Lower leg skin (tissue), 3 donors: ENCODE measurements around the gene ABHD17A.
A peak's percentile ranks its signal among the peaks of the same experiment; 100 is the strongest.

Source experiments
- POLR2A ChIP-seq, 2 donors: fragments of 450-650 bp; IDR thresholded peaks; one replicate each; pipeline ENCODE4 v1.6.1; 2016 to 2017; ENCODE audit warnings: antibody characterized with exemption in 2 of 2, mild to moderate bottlenecking in 1 of 2, moderate library complexity in 1 of 2
- TF ChIP-seq, protein P1 (sequence below), 3 donors: fragments of 450-650 bp; IDR thresholded peaks; one replicate each; pipeline ENCODE4 v1.5.1; 2016; ENCODE audit warnings: antibody characterized with exemption in 3 of 3, mild to moderate bottlenecking in 3 of 3, moderate library complexity in 2 of 3

- TF ChIP-seq POLR2A (IDR thresholded peaks at IDR 0.05) = no peak
- TF ChIP-seq, protein P1, sequence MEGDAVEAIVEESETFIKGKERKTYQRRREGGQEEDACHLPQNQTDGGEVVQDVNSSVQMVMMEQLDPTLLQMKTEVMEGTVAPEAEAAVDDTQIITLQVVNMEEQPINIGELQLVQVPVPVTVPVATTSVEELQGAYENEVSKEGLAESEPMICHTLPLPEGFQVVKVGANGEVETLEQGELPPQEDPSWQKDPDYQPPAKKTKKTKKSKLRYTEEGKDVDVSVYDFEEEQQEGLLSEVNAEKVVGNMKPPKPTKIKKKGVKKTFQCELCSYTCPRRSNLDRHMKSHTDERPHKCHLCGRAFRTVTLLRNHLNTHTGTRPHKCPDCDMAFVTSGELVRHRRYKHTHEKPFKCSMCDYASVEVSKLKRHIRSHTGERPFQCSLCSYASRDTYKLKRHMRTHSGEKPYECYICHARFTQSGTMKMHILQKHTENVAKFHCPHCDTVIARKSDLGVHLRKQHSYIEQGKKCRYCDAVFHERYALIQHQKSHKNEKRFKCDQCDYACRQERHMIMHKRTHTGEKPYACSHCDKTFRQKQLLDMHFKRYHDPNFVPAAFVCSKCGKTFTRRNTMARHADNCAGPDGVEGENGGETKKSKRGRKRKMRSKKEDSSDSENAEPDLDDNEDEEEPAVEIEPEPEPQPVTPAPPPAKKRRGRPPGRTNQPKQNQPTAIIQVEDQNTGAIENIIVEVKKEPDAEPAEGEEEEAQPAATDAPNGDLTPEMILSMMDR (IDR thresholded peaks at IDR 0.05) = peak in 1 of 3 donors; percentile 60
Measured at GRCh38 chr19:1837625-1838105, 47.6 kb downstream of the ABHD17A start.
